K562 (cell line): ENCODE data around the gene GPATCH4. TPM values are rescaled to one million over a fixed set of nuclear protein-coding genes. Genes with fewer than 3 reads are reported as not detected.

Source experiments
- ATAC-seq: fragments of 200-7000 bp; cut with Tn5 transposase; 3 replicates; pipeline ENCODE4 v1.9.1; 2020; ENCODE audit warnings: moderate library complexity
- BruUV-seq: library from RNA; stranded (reverse); fragments of 400-500 nt; replicated peaks from 2 replicates; lab custom pipeline; 2021; lab: Mats Ljungman, UMichigan
- CTCF ChIA-PET: fragments of 300-600 bp; formaldehyde crosslinking; extraction: SDS; loops from one replicate; lab custom pipeline; 2021; ENCODE audit warnings: low intra/inter-chr PET ratio; lab: Yijun Ruan, JAX
- POLR2A ChIA-PET: fragments of 300-600, 350-650 bp; sonication (Branson Sonifier 250); formaldehyde crosslinking; extraction: SDS; loops from one replicate; lab custom pipeline; 2021; ENCODE audit warnings: antibody characterized with exemption, inconsistent platforms; lab: Yijun Ruan, JAX
- DNase-seq, 4 experiments: peaks; one replicate each; pipeline versions ENCODE4 v3.0.0 to v3.0.0-alpha.2; 2011 to 2018; ENCODE audit warnings: low spot score in 3 of 4, mixed read lengths in 3 of 4; ENCODE audit errors: extremely low read depth in 1 of 4
- FAIRE-seq: peaks from 2 replicates; lab custom pipeline; 2011; peaks lifted over from hg19 to GRCh38; lab: Jason Lieb, UNC
- H2AFZ ChIP-seq: 2 replicates; pipeline ENCODE4 v1.6.0; 2011; ENCODE audit warnings: low read depth, low read length, control low read depth, inconsistent platforms
- H3K27ac ChIP-seq: fragments of 200-600 bp; 3 replicates; pipeline ENCODE4 v1.8.0; 2011; ENCODE audit warnings: low read depth, mild to moderate bottlenecking, control low read depth, inconsistent platforms, low read length, moderate library complexity, mixed read lengths; ENCODE audit errors: extremely low read depth
- H3K27me3 ChIP-seq, 2 experiments: fragments of 300-600 bp in 1 of 2; 2 replicates in 1 of 2; 3 replicates in 1 of 2; pipeline versions ENCODE4 v1.6.0 to v1.8.0; 2011; ENCODE audit warnings: inconsistent platforms in 2 of 2, low read length in 2 of 2, mild to moderate bottlenecking in 1 of 2, mixed read lengths in 1 of 2, moderate library complexity in 1 of 2; ENCODE audit not compliant: control insufficient read depth in 2 of 2, insufficient read depth in 2 of 2
- H3K36me3 ChIP-seq: fragments of 300-600 bp; 3 replicates; pipeline ENCODE4 v1.8.0; 2011; ENCODE audit warnings: mild to moderate bottlenecking, low read length, inconsistent platforms; ENCODE audit not compliant: control insufficient read depth, insufficient read depth
- H3K4me1 ChIP-seq, 2 experiments: fragments of 200-600 bp in 1 of 2; replicated peaks in 1 of 2; 2 replicates in 1 of 2; 3 replicates in 1 of 2; pipeline versions ENCODE4 v1.5.1 to v1.8.0; 2011; ENCODE audit warnings: inconsistent platforms in 2 of 2, low read length in 2 of 2, mild to moderate bottlenecking in 1 of 2, mixed read lengths in 1 of 2, moderate library complexity in 1 of 2; ENCODE audit not compliant: control insufficient read depth in 2 of 2, insufficient read depth in 2 of 2
- H3K4me2 ChIP-seq: 2 replicates; pipeline ENCODE4 v1.6.1; 2011; ENCODE audit warnings: low read length, control low read depth, inconsistent platforms, mixed read lengths; ENCODE audit not compliant: insufficient read depth
- H3K4me3 ChIP-seq: fragments of 200-600 bp; sonication (generic), shearing (Covaris generic); 2 replicates; pipeline ENCODE4 v1.5.1; 2016; ENCODE audit warnings: control low read depth, inconsistent platforms
- H3K79me2 ChIP-seq: fragments of 200-600 bp; 3 replicates; pipeline ENCODE4 v1.8.0; 2011; ENCODE audit warnings: low read length, inconsistent platforms; ENCODE audit not compliant: control insufficient read depth, insufficient read depth
- H3K9ac ChIP-seq, 2 experiments: 2 replicates each; pipeline versions ENCODE4 v1.6.0 to v1.6.1; 2011; ENCODE audit warnings: low read depth in 2 of 2, low read length in 2 of 2, control low read depth in 1 of 2, inconsistent platforms in 1 of 2, mild to moderate bottlenecking in 1 of 2, mixed read lengths in 1 of 2; ENCODE audit not compliant: insufficient read depth in 1 of 2
- H3K9me1 ChIP-seq: one replicate; pipeline ENCODE4 v1.6.0; 2011; ENCODE audit warnings: inconsistent platforms, mild to moderate bottlenecking, low read length, moderate library complexity; ENCODE audit not compliant: control insufficient read depth, insufficient read depth
- H3K9me3 ChIP-seq: replicated peaks from 2 replicates; pipeline ENCODE4 v1.5.1; 2011; ENCODE audit warnings: low read depth, low read length, inconsistent platforms; ENCODE audit not compliant: control insufficient read depth, insufficient read depth
- H4K20me1 ChIP-seq: replicated peaks from 2 replicates; pipeline ENCODE4 v1.6.1; 2011; ENCODE audit warnings: low read length, inconsistent platforms, mixed read lengths; ENCODE audit not compliant: control insufficient read depth, insufficient read depth
- ARID2 ChIP-seq: fragments of 450-650 bp; IDR thresholded peaks from 2 replicates; pipeline ENCODE4 v1.6.1; 2017; ENCODE audit warnings: antibody characterized with exemption, mild to moderate bottlenecking
- ASH1L ChIP-seq: fragments of 450-650 bp; IDR thresholded peaks from 2 replicates; pipeline ENCODE4 v1.6.1; 2018; ENCODE audit warnings: borderline replicate concordance, mild to moderate bottlenecking, low read depth; ENCODE audit not compliant: partially characterized antibody
- BRCA1 ChIP-seq, 2 experiments: fragments of 450-650 bp in 1 of 2; sonication (generic) in 1 of 2; formaldehyde crosslinking in 1 of 2; IDR thresholded peaks; 2 replicates each; pipeline versions ENCODE4 v1.5.0 to v1.6.1; 2017 to 2020; ENCODE audit warnings: mild to moderate bottlenecking in 1 of 2, missing genetic modification reagents in 1 of 2
- CC2D1A ChIP-seq: fragments of 450-650 bp; IDR thresholded peaks from 2 replicates; pipeline ENCODE4 v1.6.1; 2017; ENCODE audit warnings: mild to moderate bottlenecking
- EGR1 ChIP-seq: fragments of 450-650 bp; conservative IDR thresholded peaks from 2 replicates; pipeline ENCODE4 v1.6.1; 2017; ENCODE audit warnings: mild to moderate bottlenecking
- ESRRA ChIP-seq: fragments of 450-650 bp; IDR thresholded peaks from 2 replicates; pipeline ENCODE4 v1.6.1; 2014; ENCODE audit warnings: low read depth, mild to moderate bottlenecking, moderate library complexity, borderline replicate concordance
- KHSRP ChIP-seq: fragments of 450-650 bp; IDR thresholded peaks from 2 replicates; pipeline ENCODE4 v1.6.1; 2017
- LARP7 ChIP-seq: fragments of 450-650 bp; IDR thresholded peaks from 2 replicates; pipeline ENCODE4 v1.6.1; 2016
- ZEB2 ChIP-seq: fragments of 450-650 bp; IDR thresholded peaks from 2 replicates; pipeline ENCODE4 v1.6.1; 2016
- ZNF324 ChIP-seq: fragments of 250-450 bp; sonication (Bioruptor Pico); IDR thresholded peaks from 2 replicates; pipeline ENCODE4 v1.4.0; 2020; ENCODE audit warnings: mild to moderate bottlenecking
- WGBS: fragments of 100-300 bp; shearing (Covaris generic); methylation state at CpG from one replicate; pipeline ENCODE4 v1.1.6; 2016; ENCODE audit warnings: low coverage, mixed read lengths; ENCODE audit not compliant: insufficient coverage; ENCODE audit errors: missing lambda C conversion rate; 5-methylcytosine and 5-hydroxymethylcytosine counted together
- in situ Hi-C: fragments of 300-500 bp; cut with MboI; formaldehyde crosslinking; loops from 4 replicates; pipeline ENCODE4 v1.15.0; 2018; ENCODE audit warnings: inconsistent platforms, mixed read lengths
- intact Hi-C: fragments of 100-400 bp; cut with micrococcal nuclease; formaldehyde crosslinking; loops from 2 replicates; pipeline ENCODE4 v1.14.2; 2022
- polyA plus RNA-seq, 8 experiments: library from polyadenylated mRNA; depleted of rRNA in 4 of 8; stranded (reverse) in 5 of 8; unstranded in 3 of 8; fragments of >200 nt; fragmentation: Nextera tagmentation in 2 of 8; fragmentation: Illumina TruSeq in 1 of 8; extraction: Ambion mirVana in 2 of 8; extraction: Trizol in 1 of 8; gene quantifications; 2 replicates each; pipeline versions ENCODE4 v1.2.1 to v1.2.3, GENCODE V29; 2011 to 2014; ENCODE audit warnings: inconsistent platforms in 1 of 8, missing spikeins in 1 of 8
- total RNA-seq, 7 experiments: library from RNA; depleted of rRNA in 6 of 7; stranded (reverse); fragments of >200 nt in 6 of 7; fragmentation: Illumina TruSeq in 2 of 7; extraction: Trizol in 2 of 7; gene quantifications; 2 replicates each; pipeline versions ENCODE4 v1.2.1 to v1.2.3, GENCODE V29; 2011 to 2021; ENCODE audit warnings: low replicate concordance in 1 of 7
- TF ChIP-seq, protein P1 (sequence below), 2 experiments: fragments of 450-650 bp; formaldehyde crosslinking in 1 of 2; IDR thresholded peaks; 2 replicates each; pipeline versions ENCODE4 v1.4.0 to v1.6.1; 2014 to 2020; ENCODE audit warnings: mild to moderate bottlenecking in 2 of 2, borderline replicate concordance in 1 of 2, low read depth in 1 of 2
- TF ChIP-seq, protein P2 (sequence below): sonication (generic); formaldehyde crosslinking; IDR thresholded peaks from 2 replicates; pipeline ENCODE4 v1.8.0; 2022; ENCODE audit warnings: mild to moderate bottlenecking, low read depth, missing genetic modification reagents

Gene GPATCH4
- total and polyA plus RNA-seq, 9 of the 15 experiments (the other 6 are each of a cell fraction or from before 2014, with no cell fraction given), result 43.7 to 105 (median 76.5) TPM

DNA sequence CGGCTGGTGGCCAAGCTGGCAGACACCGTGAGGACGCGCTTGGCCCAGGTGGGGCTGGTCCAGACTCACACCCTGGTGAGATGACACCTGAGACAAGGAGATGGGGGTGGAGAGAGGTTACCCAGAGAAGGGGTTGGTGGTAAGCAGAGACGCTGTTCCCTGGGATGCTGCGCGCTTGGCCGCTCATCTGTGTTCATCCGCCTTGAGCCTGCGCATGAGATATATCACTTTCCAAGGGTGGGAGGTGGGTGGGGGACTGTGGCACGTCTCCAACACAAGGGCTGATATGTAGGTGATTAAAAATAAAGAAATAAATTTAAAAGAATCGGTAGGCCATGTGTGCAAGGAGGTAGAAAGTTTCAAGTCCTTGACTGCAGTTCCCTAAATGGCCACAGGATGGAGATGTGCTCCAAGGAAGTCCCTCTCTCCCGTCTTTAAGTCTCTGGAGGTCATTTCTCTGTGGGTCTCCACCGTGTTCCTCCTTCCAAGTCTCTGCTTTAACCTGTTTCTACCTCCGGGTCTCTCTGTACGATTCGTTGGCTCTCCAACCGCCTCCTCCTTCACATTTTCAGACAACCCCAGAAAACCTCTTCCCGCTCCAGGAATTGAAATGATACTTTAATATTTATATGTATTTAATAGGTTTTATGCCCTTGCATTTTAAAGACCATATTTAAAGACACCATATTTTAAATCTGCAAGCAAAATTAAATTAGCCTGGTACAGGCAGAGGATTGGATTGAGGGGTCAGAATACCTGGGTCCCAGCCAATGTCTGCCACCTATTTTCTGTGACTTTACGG lies 17.3 kb downstream of the GPATCH4 start:
- Histone ChIP-seq H3K9me1 (no peaks in the 10 kb centered on the region), H3K27me3 (no peaks in the 10 kb centered on the region), H2AFZ (peak overlapping the region; percentile 74), H3K4me2 (no peak overlapping the region), H3K9me3 (no peaks in the 10 kb centered on the region), H3K4me1 (peaks cover 0 to 10% of the 10 kb centered on the region in 2 experiments; a peak in 3 of 5 replicates), H3K27ac (no peak overlapping the region), H3K9ac (no peak overlapping the region), H4K20me1 (no peaks in the 10 kb centered on the region), H3K79me2 (no peaks in the 10 kb centered on the region), H3K4me3 (no peak overlapping the region), H3K36me3 (no peaks in the 10 kb centered on the region)
- peak; percentile 95 for FAIRE-seq
- ChIA-PET CTCF (interaction anchor here (0.5 to 4.6 kb wide), 8 partner anchors 17 to 344 kb away, joined by 4 to 77 read pairs (median 6); partner anchors contain the start of gene GPATCH4), POLR2A (no interaction called here)
- in situ Hi-C loops (no loop called here), intact Hi-C loops (loop anchor here (1.0 to 2.0 kb wide), 2 partner anchors 24 to 127 kb away; no protein-coding TSS in a partner anchor)
- peak; percentile 81 for ATAC-seq
- WGBS, result 45% methylated on average over 20 of the region's 20 CpGs
- peak; percentile 77 to 89 (median 82) for DNase-seq
- BruUV-seq, result no TSS peak
- TF ChIP-seq KHSRP (no peak), ZEB2 (no peak), ASH1L (peak; percentile 14), LARP7 (no peak), BRCA1 (IDR thresholded peaks at IDR 0.05) (no peak), BRCA1 (CRISPR knock-in tag; IDR thresholded peaks at IDR 0.05) (no peak), EGR1 (no peak), ZNF324 (CRISPR knock-in tag) (no peak), ARID2 (0 out of 2 replicates have a peak, but pooled peaks have one; percentile 32), CC2D1A (peak; percentile 44; the same call in 1 of the 2 replicates), ESRRA (peak; percentile 49; the same call in 1 of the 2 replicates)
- TF ChIP-seq, protein P1, sequence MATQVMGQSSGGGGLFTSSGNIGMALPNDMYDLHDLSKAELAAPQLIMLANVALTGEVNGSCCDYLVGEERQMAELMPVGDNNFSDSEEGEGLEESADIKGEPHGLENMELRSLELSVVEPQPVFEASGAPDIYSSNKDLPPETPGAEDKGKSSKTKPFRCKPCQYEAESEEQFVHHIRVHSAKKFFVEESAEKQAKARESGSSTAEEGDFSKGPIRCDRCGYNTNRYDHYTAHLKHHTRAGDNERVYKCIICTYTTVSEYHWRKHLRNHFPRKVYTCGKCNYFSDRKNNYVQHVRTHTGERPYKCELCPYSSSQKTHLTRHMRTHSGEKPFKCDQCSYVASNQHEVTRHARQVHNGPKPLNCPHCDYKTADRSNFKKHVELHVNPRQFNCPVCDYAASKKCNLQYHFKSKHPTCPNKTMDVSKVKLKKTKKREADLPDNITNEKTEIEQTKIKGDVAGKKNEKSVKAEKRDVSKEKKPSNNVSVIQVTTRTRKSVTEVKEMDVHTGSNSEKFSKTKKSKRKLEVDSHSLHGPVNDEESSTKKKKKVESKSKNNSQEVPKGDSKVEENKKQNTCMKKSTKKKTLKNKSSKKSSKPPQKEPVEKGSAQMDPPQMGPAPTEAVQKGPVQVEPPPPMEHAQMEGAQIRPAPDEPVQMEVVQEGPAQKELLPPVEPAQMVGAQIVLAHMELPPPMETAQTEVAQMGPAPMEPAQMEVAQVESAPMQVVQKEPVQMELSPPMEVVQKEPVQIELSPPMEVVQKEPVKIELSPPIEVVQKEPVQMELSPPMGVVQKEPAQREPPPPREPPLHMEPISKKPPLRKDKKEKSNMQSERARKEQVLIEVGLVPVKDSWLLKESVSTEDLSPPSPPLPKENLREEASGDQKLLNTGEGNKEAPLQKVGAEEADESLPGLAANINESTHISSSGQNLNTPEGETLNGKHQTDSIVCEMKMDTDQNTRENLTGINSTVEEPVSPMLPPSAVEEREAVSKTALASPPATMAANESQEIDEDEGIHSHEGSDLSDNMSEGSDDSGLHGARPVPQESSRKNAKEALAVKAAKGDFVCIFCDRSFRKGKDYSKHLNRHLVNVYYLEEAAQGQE (IDR thresholded peaks at IDR 0.05; ENCODE audit: borderline replicate concordance), result peak; percentile 82
- TF ChIP-seq, protein P1 (CRISPR knock-in tag; IDR thresholded peaks at IDR 0.05; ENCODE audit: low read depth), result no peak
- TF ChIP-seq, protein P2, sequence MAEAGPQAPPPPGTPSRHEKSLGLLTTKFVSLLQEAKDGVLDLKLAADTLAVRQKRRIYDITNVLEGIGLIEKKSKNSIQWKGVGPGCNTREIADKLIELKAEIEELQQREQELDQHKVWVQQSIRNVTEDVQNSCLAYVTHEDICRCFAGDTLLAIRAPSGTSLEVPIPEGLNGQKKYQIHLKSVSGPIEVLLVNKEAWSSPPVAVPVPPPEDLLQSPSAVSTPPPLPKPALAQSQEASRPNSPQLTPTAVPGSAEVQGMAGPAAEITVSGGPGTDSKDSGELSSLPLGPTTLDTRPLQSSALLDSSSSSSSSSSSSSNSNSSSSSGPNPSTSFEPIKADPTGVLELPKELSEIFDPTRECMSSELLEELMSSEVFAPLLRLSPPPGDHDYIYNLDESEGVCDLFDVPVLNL (CRISPR knock-in tag), result no peak
